Esophagus squamous epithelium (tissue), 4 donors: ENCODE results near the gene DLK2.

Experiments
- CTCF ChIP-seq, 6 experiments: fragments of 450-650 bp in 4 of 6; fragments of 200-600 bp in 2 of 6; sonication (generic) in 2 of 6; IDR thresholded peaks; one replicate each; pipeline ENCODE4 v1.5.1; 2016 to 2019; ENCODE audit warnings: antibody characterized with exemption in 6 of 6, mild to moderate bottlenecking in 4 of 6, moderate library complexity in 4 of 6
- POLR2A ChIP-seq, 4 donors: fragments of 450-650 bp; IDR thresholded peaks; one replicate each; pipeline ENCODE4 v1.6.1; 2017; ENCODE audit warnings: antibody characterized with exemption in 4 of 4, mild to moderate bottlenecking in 4 of 4, moderate library complexity in 3 of 4

DNA sequence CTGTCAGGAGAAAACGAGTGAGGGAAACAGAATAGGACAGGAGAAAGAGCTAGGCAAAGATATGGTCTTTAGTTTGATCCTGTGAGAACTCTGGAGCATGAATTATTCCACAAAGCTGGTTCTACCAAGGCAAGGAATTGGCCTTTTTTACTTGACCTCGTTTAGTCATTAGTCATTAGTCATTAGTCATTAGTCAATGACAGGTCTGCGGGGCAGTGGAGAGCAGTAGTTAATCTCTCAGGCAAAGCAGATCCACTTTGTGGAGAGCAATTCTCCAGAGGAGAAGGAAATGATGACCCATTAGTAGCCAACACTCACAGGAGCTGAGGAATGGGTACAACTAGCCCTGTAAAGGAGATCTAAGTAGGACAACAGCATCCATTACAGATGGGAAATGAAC, 50.0 kb downstream of the DLK2 start:
- TF ChIP-seq CTCF (IDR thresholded peaks at IDR 0.05) (no peak), POLR2A (IDR thresholded peaks at IDR 0.05) (no peak)
